Heart left ventricle (tissue), 13 donors: Measurements from ENCODE around the gene LAMP1.

Experiments
- CTCF ChIP-seq, 12 donors: fragments of 200-600 bp; sonication (generic) in 4 of 12; IDR thresholded peaks; one replicate each; pipeline versions ENCODE4 v1.5.0 to v1.8.0; 2018 to 2022; ENCODE audit warnings: antibody characterized with exemption in 12 of 12, mild to moderate bottlenecking in 5 of 12
- POLR2A ChIP-seq, 2 donors: fragments of 450-650 bp; IDR thresholded peaks; one replicate each; pipeline ENCODE4 v1.6.1; 2017; ENCODE audit warnings: antibody characterized with exemption in 2 of 2, mild to moderate bottlenecking in 2 of 2, moderate library complexity in 2 of 2
- donor health status: ischemic (EF 13 %, LVEDD 7.1; RV severe dilation, severe dysfunction).
- donor health status: DM: no; HTN: yes; CAD: no.
- donor health status: DM: no; HTN: no; CAD: no.
- donor health status: ischemic (EF 25% LVEDD 6.9; RV normal size, moderate dysfunction).
- donor health status: ischemic (EF 25% LVEDD 5.7; RV mildly dilated, moderate dysfunction).
- donor health status: ischemic (EF 35%, LVEDD 5.7; RV mildly dilated, moderate dysfunction).
- donor health status: nonischemic (EF 11% LVEDD 7.7; RV severe dilation, severe dysfunction).
- donor health status: DM: yes; HTN: yes; CAD: no.
- donor health status: PGD.
- donor health status: ischemic (EF 29% LVEDD 5.4; RV normal size, mild dysfunction).
- donor health status: nonischemic (EF 23%, LVEDD 6.1; RV moderate dilation, normal function).

- TF ChIP-seq CTCF (IDR thresholded peaks at IDR 0.05) (no peak), POLR2A (IDR thresholded peaks at IDR 0.05) (no peak)
Measured at GRCh38 chr13:113361406-113361805, 64.4 kb downstream of the LAMP1 start.
